ENCODE measurements around the gene EML6. TPM values are rescaled to one million over a fixed set of nuclear protein-coding genes. Genes with fewer than 3 reads are reported as not detected.

The EML6 gene
- total and polyA plus RNA-seq, 2 of the 13 experiments (the other 11 are each of a cell fraction or from before 2014, with no cell fraction given): 17.2 to 32.4 TPM

DNA sequence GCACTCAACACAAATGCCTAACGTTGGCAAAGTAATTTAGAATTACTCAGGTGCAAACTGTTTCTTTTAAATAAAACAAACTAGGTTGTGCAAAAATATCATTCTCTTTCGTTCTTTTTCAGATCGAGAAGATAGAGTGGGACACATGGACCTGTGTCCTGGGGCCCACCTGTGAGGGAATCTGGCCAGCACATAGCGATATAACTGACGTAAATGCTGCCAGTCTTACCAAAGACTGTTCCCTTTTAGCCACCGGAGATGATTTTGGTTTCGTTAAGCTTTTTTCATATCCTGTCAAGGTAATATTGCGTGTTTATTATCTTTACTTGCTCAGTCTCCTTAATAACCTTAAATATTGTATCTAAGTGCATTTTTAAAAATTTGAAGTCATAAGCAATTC, 193.2 kb downstream of the EML6 start:
- in situ Hi-C loops (cut with HindIII; ENCODE audit: extremely low pct_ligation_motif_present, low pct_unique_long_range_greater_than_20kb): no loop called here
- FAIRE-seq: no peak
- 94% methylated on average over 8 of the region's 8 CpGs for WGBS (ENCODE audit: low lambda C conversion rate)
- no peak for ATAC-seq
- intact Hi-C loops (cut with micrococcal nuclease; ENCODE audit: unreplicated experiment): no loop called here
- H3K9me3 ChIP-seq (ENCODE audit: low read length): no peaks in the 10 kb centered on the region
- no TSS peak for BruUV-seq (replicated peaks)
- H3K79me2 ChIP-seq (ENCODE audit: insufficient read depth, low read length): no peaks in the 10 kb centered on the region
- no peaks in the 10 kb centered on the region for H4K20me1 ChIP-seq (ENCODE audit: insufficient read depth, low read length)
- TF ChIP-seq, protein P1, sequence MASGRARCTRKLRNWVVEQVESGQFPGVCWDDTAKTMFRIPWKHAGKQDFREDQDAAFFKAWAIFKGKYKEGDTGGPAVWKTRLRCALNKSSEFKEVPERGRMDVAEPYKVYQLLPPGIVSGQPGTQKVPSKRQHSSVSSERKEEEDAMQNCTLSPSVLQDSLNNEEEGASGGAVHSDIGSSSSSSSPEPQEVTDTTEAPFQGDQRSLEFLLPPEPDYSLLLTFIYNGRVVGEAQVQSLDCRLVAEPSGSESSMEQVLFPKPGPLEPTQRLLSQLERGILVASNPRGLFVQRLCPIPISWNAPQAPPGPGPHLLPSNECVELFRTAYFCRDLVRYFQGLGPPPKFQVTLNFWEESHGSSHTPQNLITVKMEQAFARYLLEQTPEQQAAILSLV (CRISPR knock-in tag; IDR thresholded peaks at IDR 0.05; ENCODE audit: borderline replicate concordance): no peak
- TF ChIP-seq ARID2 (CRISPR knock-in tag; IDR thresholded peaks at IDR 0.05; ENCODE audit: borderline replicate concordance): 0 out of 2 replicates have a peak, but pooled peaks have one; percentile 23
- no peak overlapping the region for H3K27ac ChIP-seq (ENCODE audit: extremely low read length, insufficient read depth, low read length)
- no peak overlapping the region for H3K4me3 ChIP-seq (replicated peaks in 1 of 3; ENCODE audit: insufficient read depth in 1 of 3, low read depth in 2 of 3, low read length in 3 of 3)
- ChIA-PET CTCF (ENCODE audit: low intra/inter-chr PET ratio, low total read pairs) (no interaction called here), POLR2A (no interaction called here)
- H3K9ac ChIP-seq (ENCODE audit: insufficient read depth, low read depth, low read length): no peak overlapping the region
- no peak for DNase-seq (ENCODE audit: low spot score)
- no peak overlapping the region for H2AFZ ChIP-seq (ENCODE audit: low read length)
- no peak overlapping the region for H3K4me2 ChIP-seq (ENCODE audit: low read depth, low read length)
- H3K36me3 ChIP-seq (replicated peaks in 1 of 2; ENCODE audit: control insufficient read depth in 1 of 2, insufficient read depth in 2 of 2, low read length in 2 of 2): no peaks in the 10 kb centered on the region
- no peaks in the 10 kb centered on the region for H3K4me1 ChIP-seq (ENCODE audit: insufficient read depth, low read length)
- no peaks in the 10 kb centered on the region for H3K27me3 ChIP-seq (ENCODE audit: control insufficient read depth in 1 of 2, insufficient read depth in 2 of 2, low read length in 2 of 2)

DNA sequence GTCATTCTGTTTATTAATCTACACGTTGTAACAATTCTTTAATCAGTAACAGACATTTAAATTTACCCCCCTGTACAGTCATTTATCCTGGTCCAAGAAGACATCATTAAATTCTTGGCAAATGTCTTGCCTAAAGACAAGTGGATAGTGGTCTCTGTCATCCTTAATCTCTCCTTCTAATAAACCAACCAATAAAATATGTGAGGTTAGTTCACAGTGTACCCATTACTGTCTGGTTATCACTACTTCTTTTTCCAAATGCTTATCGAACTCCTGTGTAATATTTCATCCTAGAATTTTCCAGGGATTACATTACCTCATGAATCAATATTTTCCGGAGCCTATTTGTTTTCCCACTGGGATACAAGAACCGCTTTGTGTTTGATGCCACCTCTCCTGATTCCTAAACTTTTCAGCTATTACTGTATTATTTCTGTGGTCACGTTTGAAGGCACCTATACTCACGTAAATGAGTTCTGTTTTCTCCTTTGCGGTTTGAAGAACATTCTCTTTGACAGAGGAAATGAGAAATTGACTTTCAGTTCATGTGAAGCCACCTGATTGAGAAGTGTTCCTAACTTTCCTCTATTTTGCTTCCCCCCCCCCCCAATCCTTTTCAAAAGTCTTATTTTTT, 195.3 kb downstream of the EML6 start:
- H4K20me1 ChIP-seq (ENCODE audit: insufficient read depth, low read length): no peaks in the 10 kb centered on the region
- no peak overlapping the region for H2AFZ ChIP-seq (ENCODE audit: low read length)
- 84% methylated on average over 7 of the region's 7 CpGs for WGBS (ENCODE audit: low lambda C conversion rate)
- H3K79me2 ChIP-seq (ENCODE audit: insufficient read depth, low read length): no peaks in the 10 kb centered on the region
- no peaks in the 10 kb centered on the region for H3K27me3 ChIP-seq (ENCODE audit: control insufficient read depth in 1 of 2, insufficient read depth in 2 of 2, low read length in 2 of 2)
- no TSS peak for BruUV-seq (replicated peaks)
- no peaks in the 10 kb centered on the region for H3K9me3 ChIP-seq (ENCODE audit: low read length)
- intact Hi-C loops (cut with micrococcal nuclease; ENCODE audit: unreplicated experiment) (no loop called here), in situ Hi-C loops (cut with HindIII; ENCODE audit: extremely low pct_ligation_motif_present, low pct_unique_long_range_greater_than_20kb) (no loop called here)
- ChIA-PET CTCF (ENCODE audit: low intra/inter-chr PET ratio, low total read pairs) (no interaction called here), POLR2A (no interaction called here)
- no peaks in the 10 kb centered on the region for H3K4me1 ChIP-seq (ENCODE audit: insufficient read depth, low read length)
- no peak for TF ChIP-seq SIN3B (IDR thresholded peaks at IDR 0.05; ENCODE audit: low read length)
- no peak overlapping the region for H3K4me3 ChIP-seq (replicated peaks in 1 of 3; ENCODE audit: insufficient read depth in 1 of 3, low read depth in 2 of 3, low read length in 3 of 3)
- H3K4me2 ChIP-seq (ENCODE audit: low read depth, low read length): no peak overlapping the region
- H3K27ac ChIP-seq (ENCODE audit: extremely low read length, insufficient read depth, low read length): no peak overlapping the region
- ATAC-seq (no peak), FAIRE-seq (no peak), DNase-seq (ENCODE audit: low spot score) (no peak)
- no peak overlapping the region for H3K9ac ChIP-seq (ENCODE audit: insufficient read depth, low read depth, low read length)
- no peaks in the 10 kb centered on the region for H3K36me3 ChIP-seq (replicated peaks in 1 of 2; ENCODE audit: control insufficient read depth in 1 of 2, insufficient read depth in 2 of 2, low read length in 2 of 2)
